T-helper 2 cell (primary cell): ENCODE data around the gene RPS6KA2.
"Not testable (repeated sequence)": the region's sequence is repeated elsewhere in the genome, so short reads cannot be mapped to it uniquely, and the experiment has no call there.

Experiments used
- DNase-seq, 5 experiments: peaks; one replicate each; pipeline versions ENCODE4 v3.0.0 to v3.0.0-alpha.2; 2012 to 2022

Gene RPS6KA2

GRCh38 chr6:166412156-166412910 lies 214.7 kb downstream of the RPS6KA2 start:
- no peak for DNase-seq

DNA sequence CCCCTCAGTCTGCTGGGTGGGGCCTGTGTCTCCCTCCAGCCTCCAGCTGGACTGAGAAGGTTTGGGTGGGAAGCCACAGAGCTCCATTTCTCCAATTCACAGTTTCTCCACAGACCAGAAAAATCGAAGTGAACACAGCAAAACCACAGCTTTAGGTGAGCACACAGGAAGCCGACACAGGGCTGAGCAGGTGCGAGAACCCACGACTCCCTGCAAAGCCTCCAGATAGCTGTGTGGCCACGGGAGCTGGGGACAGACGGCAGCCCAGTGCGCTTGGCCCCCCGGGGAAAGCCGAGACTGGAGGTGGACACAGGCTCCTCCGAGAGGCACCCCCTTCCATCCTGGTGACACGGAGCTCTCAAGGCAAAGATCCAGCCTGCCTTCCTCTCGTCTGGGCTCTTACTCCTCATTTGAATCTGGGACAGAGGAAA lies 215.3 kb downstream of the RPS6KA2 start:
- DNase-seq = peak in 2 of 5 experiments; percentile 65 to 78

DNA sequence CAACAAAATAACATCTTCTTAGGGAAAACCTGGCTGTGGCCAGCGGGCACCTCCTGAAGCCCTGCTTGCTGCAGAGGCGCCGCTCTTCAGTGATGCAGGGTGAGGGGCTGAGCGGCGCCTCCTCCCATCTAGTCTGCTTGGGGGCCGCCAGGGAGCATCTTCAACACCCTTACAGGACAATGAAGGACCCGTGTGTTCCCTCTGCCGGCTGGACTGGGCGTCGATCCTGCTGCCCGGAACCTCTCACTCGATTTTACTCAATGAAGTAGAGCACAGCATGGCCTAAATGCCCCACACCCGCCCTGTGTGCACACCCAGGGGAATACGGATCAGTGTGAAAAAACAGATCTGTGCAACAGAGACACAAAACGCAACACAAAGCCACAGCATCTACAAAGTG lies 215.8 kb downstream of the RPS6KA2 start:
- DNase-seq = no peak

- no peak for DNase-seq
These were observed 216.6 kb downstream of the RPS6KA2 start for GRCh38 chr6:166410426-166410935.

GRCh38 chr6:166408936-166409755 lies 217.9 kb downstream of the RPS6KA2 start:
- DNase-seq = no peak

GRCh38 chr6:166406197-166406596 lies 220.9 kb downstream of the RPS6KA2 start:
- no peak for DNase-seq

- DNase-seq = no peak
These were observed 221.7 kb downstream of the RPS6KA2 start for GRCh38 chr6:166405386-166405785.

GRCh38 chr6:166402582-166403277 lies 224.3 kb downstream of the RPS6KA2 start:
- no peak for DNase-seq

DNA sequence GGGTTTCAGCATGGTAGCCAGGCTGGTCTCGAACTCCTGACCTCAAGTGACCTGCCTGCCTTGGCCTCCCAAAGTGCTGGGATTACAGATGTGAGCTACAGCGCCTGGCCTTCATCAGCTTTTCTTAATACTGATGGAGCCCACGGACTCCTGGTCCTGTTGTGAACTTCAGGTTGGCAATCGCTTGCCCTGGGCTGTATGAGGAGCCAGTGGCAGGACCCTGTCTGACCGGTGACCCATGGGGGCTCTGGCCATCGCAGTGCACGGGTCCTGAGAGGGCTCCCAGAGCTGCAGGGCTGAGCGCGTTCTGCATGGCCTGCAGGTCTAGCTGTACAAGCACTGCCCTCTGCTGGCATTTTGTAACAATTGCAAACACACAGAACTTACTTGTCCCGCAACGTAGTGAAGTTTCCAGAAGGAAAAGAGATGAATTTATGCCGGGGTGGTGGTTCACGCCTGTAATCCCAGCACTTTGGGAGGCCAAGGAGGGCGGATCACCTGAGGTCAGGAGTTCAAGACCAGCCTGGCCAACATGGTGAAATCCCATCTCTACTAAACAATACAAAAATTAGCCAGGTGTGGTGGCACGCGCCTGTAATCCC lies 226.3 kb downstream of the RPS6KA2 start:
- DNase-seq = peak in 4 of 5 experiments; percentile 19 to 69 (median 40)

GRCh38 chr6:166400181-166400580 lies 226.9 kb downstream of the RPS6KA2 start:
- no peak for DNase-seq

GRCh38 chr6:166398348-166398747 lies 228.7 kb downstream of the RPS6KA2 start:
- DNase-seq = no peak

GRCh38 chr6:166397849-166398248 lies 229.2 kb downstream of the RPS6KA2 start:
- DNase-seq = no peak

DNA sequence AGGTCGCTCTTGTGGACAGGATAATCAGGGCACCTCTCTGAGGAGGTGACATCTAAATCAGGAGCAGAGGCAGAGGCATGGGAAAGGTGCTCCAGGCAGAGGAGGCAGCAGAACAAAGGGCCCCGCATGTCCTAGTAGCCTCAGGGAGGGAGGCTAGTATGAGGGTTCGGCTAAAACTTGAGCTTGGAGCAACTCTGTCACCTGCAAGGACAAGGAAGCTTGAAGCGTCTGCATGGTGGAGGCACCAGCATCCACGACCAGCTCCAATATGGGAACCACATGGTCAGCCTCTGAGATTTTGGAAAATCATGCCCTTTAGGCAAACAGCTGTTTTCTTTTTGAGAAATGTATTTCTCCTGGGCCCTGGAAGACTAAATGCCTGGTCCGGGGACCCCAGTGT lies 231.3 kb downstream of the RPS6KA2 start:
- DNase-seq = no peak

DNA sequence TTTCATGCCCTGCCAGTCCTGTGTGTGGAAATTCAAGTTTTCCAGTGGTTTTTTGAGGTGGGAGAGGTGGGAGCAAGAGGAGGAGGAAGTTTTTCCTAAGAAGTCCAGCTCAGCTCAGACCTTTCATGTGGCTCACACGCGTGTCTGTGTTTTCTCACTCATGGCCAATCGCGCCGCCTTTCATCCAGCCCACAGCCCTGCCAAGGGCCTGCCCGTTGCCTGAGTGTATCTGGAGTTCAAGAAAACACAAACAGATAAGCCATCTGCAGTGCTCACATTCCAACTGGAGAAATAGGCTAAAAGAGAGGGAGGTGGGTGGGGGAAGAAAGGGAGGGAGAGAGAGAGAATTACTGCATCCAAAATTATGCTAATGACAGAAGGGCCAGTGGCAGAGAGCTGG lies 231.7 kb downstream of the RPS6KA2 start:
- no peak for DNase-seq

- no peak for DNase-seq
These were observed 232.8 kb downstream of the RPS6KA2 start for GRCh38 chr6:166394036-166394892.

DNA sequence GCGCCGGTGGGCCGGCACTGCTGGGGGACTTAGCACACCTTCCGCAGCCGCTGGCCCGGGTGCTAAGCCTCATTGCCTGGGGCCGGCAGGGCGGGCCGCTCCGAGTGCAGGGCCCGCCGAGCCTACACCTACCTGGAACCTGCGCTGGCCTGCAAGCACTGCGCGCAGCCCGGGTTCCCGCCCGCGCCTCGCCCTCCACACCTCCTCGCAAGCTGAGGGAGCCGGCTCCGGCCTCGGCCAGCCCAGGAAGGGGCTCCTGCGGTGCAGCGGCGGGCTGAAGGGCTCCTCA lies 233.6 kb downstream of the RPS6KA2 start:
- DNase-seq = no peak

DNA sequence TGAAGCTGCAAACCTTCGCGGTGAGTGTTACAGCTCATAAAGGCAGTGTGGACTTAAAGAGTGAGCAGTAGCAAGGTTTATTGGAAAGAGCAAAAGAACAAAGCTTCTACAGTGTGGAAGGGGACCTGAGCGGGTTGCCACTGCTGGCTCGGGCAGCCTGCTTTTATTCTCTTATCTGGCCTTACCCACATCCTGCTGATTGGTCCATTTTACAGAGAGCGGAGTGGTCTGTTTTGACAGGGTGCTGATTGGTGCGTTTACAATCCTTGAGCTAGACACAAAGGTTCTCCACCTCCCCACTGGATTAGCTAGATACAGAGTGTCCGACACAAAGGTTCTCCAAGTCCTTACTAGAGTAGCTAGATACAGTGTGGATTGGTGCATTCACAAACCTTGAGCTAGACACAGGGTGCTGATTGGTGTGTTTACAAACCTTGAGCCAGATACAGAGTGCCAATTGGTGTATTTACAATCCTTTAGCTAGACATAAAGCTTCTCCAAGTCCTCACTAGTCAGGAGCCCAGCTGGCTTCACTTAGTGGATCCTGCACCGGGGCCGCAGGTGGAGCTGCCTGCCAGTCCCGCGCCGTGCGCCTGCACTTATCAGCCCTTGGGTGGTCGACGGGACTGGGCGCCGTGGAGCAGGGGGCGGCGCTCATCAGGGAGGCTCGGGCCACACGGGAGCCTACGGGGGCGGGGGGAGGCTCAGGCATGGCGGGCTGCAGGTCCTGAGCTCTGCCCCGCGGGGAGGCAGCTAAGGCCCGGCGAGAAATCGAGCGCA lies 234.1 kb downstream of the RPS6KA2 start:
- not testable (repeated sequence) for DNase-seq

DNA sequence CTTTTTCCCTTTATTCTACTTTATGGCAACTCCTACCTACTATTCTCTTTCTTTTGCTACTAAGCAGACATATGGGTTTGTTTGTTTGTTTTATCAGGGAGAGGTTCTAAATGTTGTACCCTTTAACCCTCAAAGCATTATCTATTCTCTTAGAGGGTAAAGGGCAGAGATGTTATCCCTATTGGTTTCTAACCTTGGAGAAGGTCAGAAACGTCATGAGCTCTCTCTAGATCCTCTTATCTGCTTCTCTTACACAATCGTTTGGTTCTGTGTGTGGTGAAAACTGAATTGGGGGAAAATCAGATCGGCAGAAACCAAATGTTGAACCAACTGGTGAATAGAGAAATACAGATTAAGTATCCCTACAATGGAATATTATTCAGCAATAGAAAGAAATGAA lies 237.9 kb downstream of the RPS6KA2 start:
- DNase-seq = no peak

GRCh38 chr6:166388290-166389004 lies 238.6 kb downstream of the RPS6KA2 start:
- DNase-seq = no peak

GRCh38 chr6:166387642-166388289 lies 239.3 kb downstream of the RPS6KA2 start:
- no peak for DNase-seq
